CD4-positive, alpha-beta T cell treated with Interleukin-12 subunit alpha and Interleukin-12 subunit beta, for 1 hour (primary cell): ENCODE data around the gene WWOX.
A peak's percentile ranks its signal among the peaks of the same experiment; 100 is the strongest.

Experiments used
- DNase-seq: peaks from one replicate; pipeline ENCODE4 v3.0.0-alpha.2; 2020

WWOX gene

DNA sequence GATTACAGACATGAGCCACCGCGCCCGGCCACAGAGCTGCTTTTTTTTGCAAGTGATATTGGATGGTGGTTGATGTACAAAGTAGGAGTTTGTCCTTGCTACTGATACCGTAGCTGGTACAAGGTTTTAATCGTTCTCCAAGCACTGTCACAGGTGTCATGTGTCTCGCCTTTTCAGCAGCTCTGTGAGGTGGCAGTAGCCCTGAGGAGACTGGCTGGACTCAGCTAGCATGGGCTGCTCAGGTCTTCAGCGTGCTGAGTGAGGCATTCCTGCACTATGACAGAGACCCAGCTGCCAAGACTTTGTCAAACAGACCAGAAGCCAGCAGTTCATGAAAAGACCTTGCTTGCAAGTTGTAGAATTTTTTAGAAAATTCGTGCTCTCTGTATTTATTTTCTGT lies 7.2 kb downstream of the WWOX start:
- no peak for DNase-seq

DNA sequence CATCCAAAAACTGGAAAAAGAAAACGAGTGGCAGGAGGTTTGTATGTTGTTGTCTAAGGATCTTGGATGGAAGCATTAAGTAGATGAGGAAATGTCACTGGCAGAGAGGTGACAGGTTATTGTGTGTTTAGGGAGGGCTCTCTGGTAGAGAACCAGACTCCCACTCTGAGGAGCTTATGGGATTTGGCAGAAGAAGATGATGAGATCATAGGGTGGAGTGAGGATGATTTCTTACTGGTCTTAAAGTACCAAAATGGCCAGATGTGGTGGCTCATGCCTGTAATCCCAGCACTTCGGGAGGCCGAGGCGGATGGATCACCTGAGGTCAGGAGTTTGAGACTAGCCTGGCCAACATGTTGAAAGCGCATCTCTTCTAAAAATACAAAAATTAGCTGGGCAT lies 9.0 kb downstream of the WWOX start:
- DNase-seq = no peak

DNA sequence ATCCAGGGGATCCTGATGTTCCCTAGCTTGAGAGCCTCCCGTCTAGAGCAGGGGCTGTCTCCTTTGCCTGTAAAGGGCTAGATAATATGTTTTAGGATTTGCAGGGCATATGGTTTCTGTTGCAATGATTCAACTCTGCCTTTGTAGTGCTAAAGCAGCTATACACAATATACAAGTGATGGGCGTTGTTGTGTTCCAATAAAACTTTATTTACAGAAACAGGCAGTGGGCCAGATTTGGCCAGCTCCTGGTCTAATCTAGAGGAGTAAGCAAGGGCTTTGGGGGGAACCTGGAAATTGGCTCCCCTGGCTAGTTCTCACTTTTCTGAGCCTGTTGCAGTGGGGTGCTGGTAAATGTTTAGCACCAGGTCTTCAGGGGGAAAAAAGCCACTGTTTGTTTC lies 13.8 kb downstream of the WWOX start:
- no peak for DNase-seq

DNA sequence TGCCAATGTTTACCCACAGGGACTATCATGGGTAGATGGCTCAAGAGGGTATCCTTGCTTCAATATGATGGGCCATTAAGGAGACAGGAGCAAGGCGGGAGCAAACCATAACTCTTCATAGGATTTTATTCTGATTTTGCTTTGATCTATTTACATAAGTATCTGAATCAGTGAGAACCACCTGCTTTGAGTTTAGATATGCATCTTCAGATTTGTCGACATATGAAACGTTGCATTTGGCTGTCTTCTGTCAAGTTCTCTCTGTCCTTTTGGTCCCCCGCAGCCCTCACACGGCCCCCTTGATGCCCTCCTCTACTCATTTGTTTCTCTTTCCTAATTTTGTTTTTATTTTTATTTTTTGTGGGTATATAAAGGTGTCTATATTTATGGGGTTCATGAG lies 16.2 kb downstream of the WWOX start:
- no peak for DNase-seq

DNA sequence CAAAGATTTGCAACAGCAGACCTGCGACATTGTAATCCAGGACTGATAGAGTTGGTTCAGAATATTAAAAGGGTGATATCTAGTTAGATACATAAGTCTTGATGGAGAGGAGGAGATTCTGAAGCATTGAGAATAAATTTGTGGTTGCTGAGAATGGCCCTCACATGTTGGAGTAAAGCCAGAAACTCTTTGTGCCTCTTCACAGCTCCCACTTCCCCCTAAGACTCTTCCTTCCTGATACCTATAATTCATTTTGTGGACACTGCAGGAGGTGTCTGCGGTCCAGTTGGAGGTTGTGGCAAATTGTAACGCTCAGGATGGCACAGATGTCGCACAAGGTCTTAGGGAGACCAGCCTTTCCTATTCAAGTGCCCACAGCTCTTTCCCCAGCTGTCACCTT lies 17.5 kb downstream of the WWOX start:
- no peak for DNase-seq

DNA sequence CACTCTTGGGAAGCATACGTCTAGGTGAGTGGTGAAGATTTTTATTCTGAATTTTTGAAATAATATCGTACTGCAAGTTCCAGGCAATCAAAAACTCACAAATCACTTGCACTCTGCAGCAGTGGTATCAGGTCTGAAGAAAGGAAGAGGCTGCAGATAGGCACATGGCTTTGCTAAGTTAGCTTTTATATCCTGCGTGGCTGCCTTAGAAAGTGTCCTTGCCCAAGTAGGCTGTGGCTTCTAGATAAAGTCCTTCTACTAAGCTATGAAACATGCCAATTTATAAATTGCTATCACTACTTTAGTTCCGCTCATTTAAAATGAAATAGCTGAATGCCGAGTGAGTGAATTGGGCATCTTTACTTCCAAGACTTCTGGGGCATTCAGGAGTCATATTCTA lies 17.9 kb downstream of the WWOX start:
- DNase-seq = no peak

DNA sequence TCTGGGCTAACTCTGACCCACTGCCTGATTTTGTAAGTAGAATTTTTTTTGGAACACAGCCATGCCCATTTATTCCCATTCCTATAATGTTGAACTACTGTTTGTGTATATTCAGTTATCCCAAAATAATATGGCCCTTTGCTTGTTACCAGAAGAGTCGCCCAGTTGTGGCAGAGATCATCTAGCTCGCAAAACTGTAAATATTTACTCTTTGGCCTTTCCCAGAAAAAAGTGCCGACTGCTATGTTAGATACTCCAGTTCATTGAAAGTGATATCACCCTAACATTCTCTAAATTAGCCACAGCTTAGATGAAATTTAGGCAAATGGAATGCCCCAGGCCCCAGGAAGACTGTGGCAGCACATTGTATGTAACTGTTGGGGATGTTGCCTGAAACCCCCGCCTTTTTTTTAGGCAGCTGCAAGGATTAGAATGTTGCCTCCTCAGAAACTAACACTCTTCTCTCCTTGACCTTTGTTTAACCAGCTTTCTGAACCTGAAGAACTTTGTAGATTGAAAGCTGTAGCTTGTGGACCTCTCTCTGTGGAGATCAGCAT lies 19.1 kb downstream of the WWOX start:
- DNase-seq = no peak

DNA sequence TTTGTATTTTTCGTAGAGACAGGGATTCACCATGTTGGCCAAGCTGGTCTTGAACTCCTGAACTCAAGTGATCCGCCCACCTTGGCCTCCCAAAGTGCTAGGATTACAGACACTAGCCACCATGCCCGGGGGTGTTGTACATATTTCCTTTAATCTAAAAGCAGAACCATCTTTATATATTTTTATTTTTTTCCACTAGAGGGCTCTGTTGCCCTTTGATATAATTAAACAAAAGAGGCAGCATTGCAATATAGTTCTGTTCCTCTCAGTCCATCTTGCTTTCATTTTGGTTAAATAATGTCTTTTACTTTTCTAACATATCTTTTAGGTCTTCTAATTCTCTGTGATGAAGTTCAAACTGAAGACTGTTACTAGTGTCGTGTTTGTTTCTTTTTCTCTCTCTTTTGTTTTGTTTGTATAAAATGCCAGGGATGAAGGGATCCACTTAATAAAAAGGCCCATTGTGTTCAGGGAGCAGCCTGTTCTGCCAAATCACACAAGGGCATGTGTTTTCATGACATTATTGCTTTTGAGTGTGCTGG lies 23.4 kb downstream of the WWOX start:
- peak; percentile 51 for DNase-seq

DNA sequence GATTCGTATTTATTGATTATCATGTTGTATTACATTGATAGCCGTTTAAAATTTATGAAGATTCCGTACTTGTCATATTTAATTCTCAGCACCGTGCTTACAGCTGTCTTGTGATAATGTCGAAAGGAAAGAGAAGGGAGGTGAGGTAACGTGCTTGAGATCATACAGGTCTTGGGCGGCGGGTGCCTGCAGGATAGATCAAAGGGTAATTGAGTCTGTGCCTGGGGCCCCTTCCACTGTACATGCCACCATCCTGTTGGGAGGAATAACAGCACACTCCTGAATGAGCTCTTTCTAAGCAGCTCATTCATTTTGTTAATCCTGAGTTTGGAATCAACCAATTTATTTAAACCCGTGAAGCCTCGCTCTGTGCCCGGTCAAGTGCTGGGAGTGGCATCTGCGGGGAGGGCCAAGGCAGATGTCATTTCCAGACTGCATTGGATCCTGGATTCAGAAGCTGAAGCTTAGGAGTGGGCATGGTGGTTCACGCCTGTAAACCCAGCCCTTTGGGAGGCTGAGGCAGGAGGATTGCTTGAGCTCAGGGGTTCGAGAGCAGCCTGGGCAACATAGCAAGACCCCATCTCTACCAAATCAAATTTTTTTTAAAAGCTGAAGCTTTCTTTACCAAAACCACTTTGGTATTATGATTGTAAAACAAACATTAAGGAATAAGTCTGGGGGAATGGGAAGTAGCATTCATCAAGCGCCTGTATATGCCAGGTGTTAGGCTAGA lies 25.8 kb downstream of the WWOX start:
- DNase-seq = no peak

DNA sequence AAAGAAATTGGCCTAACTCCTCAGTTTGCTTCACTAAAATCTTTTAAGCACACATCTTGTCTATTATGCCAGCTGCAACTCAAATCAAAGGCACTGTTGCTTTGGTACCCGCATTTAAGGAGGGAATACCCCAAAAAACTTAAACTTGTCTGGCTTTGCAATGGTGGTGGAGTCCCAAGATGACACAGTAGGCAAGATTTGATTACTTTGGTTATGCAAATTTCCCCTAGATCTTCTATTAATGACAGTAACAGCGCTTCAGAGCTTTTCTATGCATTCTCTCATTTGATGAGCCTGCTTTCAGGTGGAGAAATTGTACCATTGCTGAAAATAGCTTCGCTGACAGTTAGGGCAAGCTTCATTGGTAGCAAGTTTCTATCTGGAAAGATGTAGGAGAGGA lies 27.2 kb downstream of the WWOX start:
- no peak for DNase-seq

DNA sequence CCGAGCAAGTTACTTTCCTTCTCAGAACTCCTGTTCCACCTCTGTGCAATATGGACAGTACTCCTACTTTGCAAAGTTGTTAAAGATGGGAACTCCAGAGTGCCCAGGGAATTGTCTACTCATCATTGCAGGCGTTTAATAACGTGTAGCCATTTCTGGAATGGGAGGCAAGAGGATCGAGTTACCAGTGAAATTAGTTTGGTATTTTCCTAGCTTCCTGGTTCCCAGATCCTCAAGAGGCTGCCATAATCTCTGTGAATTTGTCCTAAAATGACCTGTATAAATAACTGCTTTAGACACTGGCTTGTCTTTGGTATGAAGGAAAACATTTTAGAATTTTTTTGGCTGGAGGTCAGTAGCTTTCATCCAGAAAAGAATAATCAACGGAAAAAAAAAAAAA lies 27.7 kb downstream of the WWOX start:
- no peak for DNase-seq

DNA sequence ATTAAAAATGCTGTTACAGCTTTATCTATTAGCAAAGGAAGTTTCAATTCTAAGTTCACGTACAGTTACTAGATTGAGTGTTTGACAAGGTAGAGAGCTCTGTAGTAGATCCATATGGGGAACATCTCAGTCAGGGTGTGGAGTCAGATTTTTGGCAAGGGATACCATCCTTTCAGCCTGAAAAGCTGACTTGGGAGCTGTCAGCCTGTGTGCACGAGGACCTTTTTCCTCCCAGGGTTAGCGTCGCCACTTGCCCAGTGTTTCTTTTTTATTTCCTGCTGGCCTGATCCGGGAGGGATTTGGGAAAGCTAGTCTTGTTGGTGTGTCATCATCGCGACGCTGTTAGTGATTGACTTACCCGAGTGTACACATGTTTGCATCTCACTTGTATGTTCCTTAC lies 29.5 kb downstream of the WWOX start:
- no peak for DNase-seq

DNA sequence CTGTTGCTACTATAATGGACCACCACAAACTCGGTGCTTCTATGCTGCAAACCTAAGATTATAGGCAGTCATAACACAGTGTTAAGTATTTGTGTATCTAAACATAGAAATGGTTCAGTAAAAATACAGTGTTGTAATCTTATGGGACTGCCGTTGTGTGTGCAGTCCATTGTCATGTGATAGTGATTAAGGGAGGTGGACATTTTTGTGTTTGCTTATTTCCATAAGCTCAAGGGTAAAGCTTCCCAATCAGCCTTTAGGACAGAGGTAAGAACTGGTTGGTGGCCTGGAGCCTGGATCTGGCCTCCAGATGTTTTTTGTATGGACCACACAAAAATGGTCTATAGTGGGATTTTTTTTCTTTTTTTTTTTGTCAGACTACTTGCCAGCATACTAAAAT lies 29.9 kb downstream of the WWOX start:
- DNase-seq = no peak

DNA sequence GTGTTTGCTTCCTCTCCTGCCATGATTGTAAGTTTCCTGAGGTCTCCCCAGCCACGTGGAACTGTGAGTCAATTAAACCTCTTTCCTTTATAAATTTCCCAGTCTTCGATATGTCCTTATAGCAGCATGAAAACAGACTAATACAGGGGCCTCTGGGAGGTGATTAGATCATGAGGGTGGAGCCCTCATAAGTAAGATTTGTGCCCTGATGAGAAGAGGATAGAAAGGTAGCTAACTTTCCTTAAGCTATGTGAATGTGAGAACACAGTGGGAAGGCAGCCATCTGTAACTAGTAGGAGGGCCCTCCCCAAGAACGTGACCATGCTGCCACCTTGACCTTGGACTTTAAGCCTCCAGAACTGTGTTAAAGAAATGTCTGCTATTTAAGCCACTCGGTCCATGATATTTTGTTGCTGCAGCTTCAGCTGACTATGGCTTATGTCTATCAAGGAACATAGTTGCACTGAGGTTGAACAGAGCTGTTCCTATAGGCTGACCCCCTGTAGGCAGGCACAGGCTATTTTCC lies 30.7 kb downstream of the WWOX start:
- no peak for DNase-seq

DNA sequence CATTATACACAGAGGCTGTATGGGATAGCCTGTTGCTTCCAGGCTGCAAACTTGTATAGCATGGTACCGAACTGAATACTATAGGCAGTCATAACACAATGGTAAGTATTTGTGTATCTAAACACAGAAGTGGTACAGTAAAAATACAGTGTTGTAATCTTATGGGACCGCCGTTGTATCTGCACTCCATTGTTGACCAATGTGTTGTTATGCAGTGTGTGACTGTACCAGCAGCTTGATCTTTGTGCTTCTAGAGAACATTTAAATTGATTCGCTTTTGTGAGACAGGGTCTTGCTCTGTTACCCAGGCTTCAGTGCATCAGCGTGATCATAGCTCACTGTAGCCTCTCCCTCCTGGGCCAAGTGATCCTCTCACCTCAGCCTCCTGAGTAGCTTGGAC lies 31.5 kb downstream of the WWOX start:
- DNase-seq = no peak

DNA sequence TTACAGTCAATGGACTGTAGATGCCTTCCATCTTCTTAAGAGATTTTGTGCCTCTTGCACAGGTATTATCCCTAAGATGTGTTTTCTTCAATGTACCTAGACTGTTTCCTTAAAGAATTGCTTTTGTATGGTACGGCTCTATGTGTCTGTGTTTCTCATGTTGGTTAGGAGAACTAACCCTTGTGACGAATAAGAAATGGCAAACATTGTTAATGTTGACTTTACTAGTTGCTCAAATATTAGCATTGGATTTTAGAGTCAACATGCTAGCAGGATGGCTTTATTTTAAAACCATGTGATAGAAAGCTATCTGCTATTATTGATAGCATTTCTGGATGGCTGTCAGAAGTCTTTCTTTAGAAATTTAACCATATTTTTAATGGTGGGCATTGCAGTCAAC lies 34.5 kb downstream of the WWOX start:
- no peak for DNase-seq

DNA sequence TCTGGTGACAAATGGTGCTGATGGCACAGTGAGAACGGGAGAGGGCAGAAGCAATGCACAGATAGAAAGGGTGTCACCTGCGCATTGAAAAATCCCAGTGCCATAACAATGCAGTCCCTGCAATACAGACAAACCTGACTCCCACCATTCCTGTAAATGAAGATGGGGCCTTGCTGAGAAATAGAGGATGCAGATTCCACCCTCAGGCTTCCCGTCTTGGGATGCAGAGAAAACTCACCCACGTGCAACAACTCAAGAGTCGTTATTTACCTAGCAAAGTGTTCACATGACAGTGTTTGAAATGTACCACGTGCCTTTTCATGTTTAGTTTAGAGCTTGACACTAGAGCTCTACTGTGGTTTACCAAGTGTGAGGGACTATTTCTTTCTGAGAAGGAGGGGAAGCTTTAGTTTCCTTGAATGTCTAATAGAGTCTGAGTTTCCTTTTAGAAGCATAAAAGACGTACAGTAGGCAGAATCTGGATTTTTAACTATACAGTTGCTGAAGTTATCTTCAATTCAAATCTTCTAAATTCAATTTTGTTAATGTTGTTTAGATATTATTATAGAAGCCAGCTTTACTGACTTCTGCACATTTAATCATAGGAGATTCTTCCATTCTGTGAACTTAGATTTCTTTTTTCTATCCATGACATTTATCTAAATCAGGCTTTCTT lies 35.6 kb downstream of the WWOX start:
- DNase-seq = no peak

DNA sequence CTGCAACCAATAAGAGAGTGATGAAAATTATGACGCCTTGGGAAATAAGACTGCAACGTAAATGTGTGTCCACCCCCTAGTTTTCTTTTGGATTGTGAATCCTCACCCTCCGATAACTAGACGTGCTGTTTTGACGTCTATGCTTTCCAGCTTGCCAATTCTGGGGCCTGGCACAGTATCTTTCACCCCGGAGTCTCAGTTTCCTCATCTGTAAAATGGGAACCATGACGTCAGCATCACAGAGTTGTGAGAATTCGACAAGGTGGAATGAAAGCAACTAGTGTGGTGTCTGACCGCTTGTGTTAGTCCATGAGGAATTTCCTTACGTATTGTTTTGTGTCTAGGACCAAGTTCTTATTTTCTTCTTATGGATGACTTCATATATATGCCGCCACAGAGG lies 37.7 kb downstream of the WWOX start:
- DNase-seq = no peak

DNA sequence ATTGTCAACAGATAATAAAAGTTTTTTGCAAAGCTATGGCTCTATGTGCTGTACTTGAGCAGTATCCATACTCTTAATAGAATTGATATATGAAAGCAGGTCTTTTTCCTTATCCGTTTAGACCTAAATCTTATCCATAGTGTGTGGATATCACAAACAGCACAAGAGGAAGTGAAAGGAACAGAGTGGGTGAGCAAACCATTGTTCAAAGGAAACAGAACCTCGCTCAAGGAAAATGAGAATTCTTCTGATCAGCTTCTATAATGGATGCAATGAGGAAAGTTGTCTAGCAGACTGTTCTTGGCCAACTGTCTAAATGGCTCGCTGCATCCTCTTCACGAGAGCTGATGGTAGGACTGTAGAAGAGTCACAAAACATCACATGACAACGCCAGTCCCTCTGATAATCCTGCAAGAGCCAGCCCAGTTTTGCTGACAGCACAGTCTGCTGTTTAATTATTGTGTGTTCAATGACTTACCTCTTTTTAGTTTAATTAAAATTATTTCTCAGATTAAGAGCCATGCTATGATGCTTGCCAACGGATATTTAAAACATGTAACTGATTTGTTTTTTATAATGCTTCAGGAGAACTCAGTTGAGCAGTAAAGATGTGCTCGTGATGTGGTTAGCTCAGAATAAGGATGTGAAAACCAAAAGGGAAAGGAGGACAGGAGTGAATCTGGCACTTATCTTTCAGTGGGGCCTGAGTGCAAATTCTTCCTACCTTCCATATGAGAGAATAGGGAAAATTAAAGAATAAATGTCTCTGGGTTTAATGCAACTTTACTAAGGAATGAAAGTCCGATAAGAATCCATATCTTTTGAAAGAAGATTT lies 38.5 kb downstream of the WWOX start:
- no peak for DNase-seq

DNA sequence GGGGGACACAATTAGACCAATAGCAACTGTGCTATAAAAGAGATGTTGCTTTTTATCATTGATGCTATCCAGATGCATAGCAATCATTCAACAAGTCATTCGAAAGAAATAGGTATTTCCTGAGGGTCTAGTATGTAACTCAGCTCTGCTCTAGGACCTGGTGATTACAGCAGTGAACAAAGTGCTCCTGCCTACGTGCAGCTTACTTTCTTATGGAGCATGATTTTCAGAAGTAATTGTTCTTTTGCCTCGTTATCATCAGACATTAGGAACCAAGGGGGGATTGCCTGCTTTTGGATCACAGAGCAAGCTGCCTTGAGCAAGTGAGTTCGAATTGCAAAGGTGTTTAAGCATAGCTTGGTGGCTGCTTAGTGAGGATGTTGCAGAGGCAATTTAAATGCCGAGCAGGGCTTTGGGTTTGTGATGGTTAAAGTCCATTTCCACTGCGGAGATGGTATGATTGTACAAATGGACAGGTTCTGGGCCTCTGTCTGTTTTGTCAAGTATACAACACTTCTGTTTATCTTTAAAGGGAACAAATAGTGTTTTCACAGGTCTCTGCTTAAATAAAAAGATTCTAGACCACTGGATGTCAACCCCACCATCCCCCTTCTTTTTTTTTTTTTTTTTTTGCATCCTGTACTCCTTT lies 41.5 kb downstream of the WWOX start:
- DNase-seq = no peak

DNA sequence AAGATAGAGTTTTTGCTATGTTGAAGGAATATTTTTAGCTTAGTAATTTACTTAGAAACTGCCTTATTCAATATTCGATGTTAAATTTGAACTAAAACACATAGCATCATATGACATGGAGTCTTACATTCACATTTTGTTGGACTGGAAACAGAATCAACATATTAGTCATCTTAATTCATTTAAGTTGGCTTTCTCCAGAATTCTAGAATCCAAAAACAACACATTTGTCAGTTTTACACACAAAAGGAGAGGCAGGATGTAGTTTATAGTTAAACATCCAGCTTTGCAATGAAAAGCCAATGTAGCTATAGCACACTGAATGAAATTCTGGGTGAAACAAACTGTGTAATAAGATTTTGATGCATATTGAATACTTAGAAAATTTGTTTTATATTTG lies 43.3 kb downstream of the WWOX start:
- no peak for DNase-seq

DNA sequence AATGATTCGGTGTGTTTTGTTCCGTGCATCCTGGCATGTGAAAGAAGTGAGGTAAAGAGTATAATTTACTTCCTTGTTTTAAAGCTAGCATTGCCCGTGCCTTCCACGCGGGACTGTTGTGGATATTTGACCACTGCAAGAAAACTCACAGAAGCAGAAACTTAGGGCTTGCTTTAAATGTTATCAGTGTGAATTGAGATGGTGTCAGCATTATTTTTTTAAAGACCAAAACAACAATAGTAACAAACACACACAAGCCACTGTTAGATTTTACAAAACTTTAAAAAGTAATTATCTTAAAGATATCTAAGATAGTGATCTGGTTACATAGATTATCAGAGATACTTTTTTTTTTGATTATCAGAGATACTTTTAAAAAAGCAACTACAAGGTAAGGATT lies 47.4 kb downstream of the WWOX start:
- no peak for DNase-seq

DNA sequence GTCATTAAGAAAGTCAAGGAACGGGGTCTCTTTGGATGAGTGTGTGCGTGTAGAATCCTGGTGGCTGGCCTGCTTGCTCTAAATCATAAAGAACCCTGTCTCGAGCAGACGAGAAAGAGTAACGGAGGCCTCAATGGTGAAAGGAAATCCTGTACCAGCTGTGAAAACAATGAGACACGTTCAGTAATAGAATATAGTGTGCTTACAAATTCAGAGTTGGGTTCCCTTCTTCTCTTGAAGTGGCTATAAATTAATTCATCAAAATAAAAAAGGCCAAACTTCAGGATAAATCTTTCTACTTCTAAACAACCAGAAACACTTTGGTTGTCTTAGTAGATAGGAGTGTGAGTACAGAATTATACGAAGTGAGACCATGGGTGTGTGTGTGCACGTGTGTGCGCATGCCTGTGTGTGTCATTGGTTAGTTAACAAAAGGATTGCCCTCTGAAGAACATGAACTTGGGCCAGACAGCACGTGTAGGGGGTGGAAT lies 48.5 kb downstream of the WWOX start:
- no peak for DNase-seq
